GM12872 (cell line): ENCODE results near the gene GRIK4.

ENCODE experiments used
- CTCF ChIP-seq: IDR thresholded peaks from 3 replicates; pipeline ENCODE4 v1.5.1; 2011; ENCODE audit warnings: low read depth, mild to moderate bottlenecking, low read length, moderate library complexity; ENCODE audit not compliant: insufficient read depth

The GRIK4 gene

GRCh38 chr11:120586072-120586471, 74.5 kb downstream of the GRIK4 start:
- no peak for TF ChIP-seq CTCF

- no peak for TF ChIP-seq CTCF
Observed at GRCh38 chr11:120586728-120587127, 75.2 kb downstream of the GRIK4 start.

GRCh38 chr11:120587299-120587698, 75.8 kb downstream of the GRIK4 start:
- TF ChIP-seq CTCF, result no peak

GRCh38 chr11:120589376-120589775, 77.8 kb downstream of the GRIK4 start:
- no peak for TF ChIP-seq CTCF

GRCh38 chr11:120590472-120590871, 78.9 kb downstream of the GRIK4 start:
- no peak for TF ChIP-seq CTCF

GRCh38 chr11:120594746-120595145, 83.2 kb downstream of the GRIK4 start:
- TF ChIP-seq CTCF, result no peak

- no peak for TF ChIP-seq CTCF
Observed at GRCh38 chr11:120595557-120595956, 84.0 kb downstream of the GRIK4 start.
